Endothelial cell of umbilical vein (primary cell): ENCODE measurements around the gene GLRX5. TPM values are rescaled to one million over a fixed set of nuclear protein-coding genes. Genes with fewer than 3 reads are reported as not detected.

Experiments used
- BruUV-seq: library from RNA; stranded (reverse); fragments of 400-500 nt; replicated peaks from 2 replicates; lab custom pipeline; 2021; lab: Mats Ljungman, UMichigan
- CTCF ChIA-PET: fragments of 300-600, 350-600 bp; sonication (Branson Sonifier 250); formaldehyde crosslinking; loops from one replicate; lab custom pipeline; 2021; ENCODE audit warnings: antibody characterized with exemption, inconsistent platforms; lab: Charles Lee
- POLR2A ChIA-PET: fragments of 300-600, 350-600 bp; sonication (Branson Sonifier 250); formaldehyde crosslinking; loops from one replicate; lab custom pipeline; 2021; ENCODE audit warnings: antibody characterized with exemption, inconsistent platforms; lab: Charles Lee
- DNase-seq: peaks from one replicate; pipeline ENCODE4 v3.0.0-alpha.2; 2011; ENCODE audit warnings: low read depth, low spot score
- FAIRE-seq: peaks from 2 replicates; lab custom pipeline; 2011; peaks lifted over from hg19 to GRCh38; lab: Jason Lieb, UNC
- H2AFZ ChIP-seq: 2 replicates; pipeline ENCODE4 v1.6.0; 2012; ENCODE audit warnings: low read depth, low read length, control low read depth, inconsistent platforms
- H3K27ac ChIP-seq: 2 replicates; pipeline ENCODE4 v1.5.1; 2011; ENCODE audit warnings: low read depth, mild to moderate bottlenecking, control low read depth, low read length, moderate library complexity; ENCODE audit not compliant: insufficient read depth
- H3K27me3 ChIP-seq, 2 experiments: 2 replicates each; pipeline versions ENCODE4 v1.6.0 to v1.6.1; 2011; ENCODE audit warnings: low read length in 2 of 2, mixed read lengths in 1 of 2; ENCODE audit not compliant: control insufficient read depth in 2 of 2, insufficient read depth in 2 of 2
- H3K36me3 ChIP-seq, 2 experiments: 2 replicates in 1 of 2; 3 replicates in 1 of 2; pipeline ENCODE4 v1.5.1; 2011; ENCODE audit warnings: low read length in 2 of 2, mild to moderate bottlenecking in 1 of 2, moderate library complexity in 1 of 2; ENCODE audit not compliant: control insufficient read depth in 2 of 2, insufficient read depth in 2 of 2; ENCODE audit errors: extremely low read depth in 1 of 2
- H3K4me1 ChIP-seq: 3 replicates; pipeline ENCODE4 v1.5.1; 2011; ENCODE audit warnings: mild to moderate bottlenecking, low read length; ENCODE audit not compliant: control insufficient read depth, insufficient read depth; ENCODE audit errors: extremely low read depth
- H3K4me2 ChIP-seq: 2 replicates; pipeline ENCODE4 v1.6.1; 2011; ENCODE audit warnings: low read length, control low read depth, mixed read lengths; ENCODE audit not compliant: insufficient read depth
- H3K4me3 ChIP-seq, 3 experiments: fragments of 200-600 bp in 1 of 3; sonication (generic), shearing (Covaris generic) in 1 of 3; replicated peaks in 1 of 3; 2 replicates each; pipeline ENCODE4 v1.5.1; 2011 to 2016; ENCODE audit warnings: control low read depth in 3 of 3, low read length in 3 of 3, mild to moderate bottlenecking in 2 of 3, inconsistent platforms in 1 of 3, low read depth in 1 of 3, moderate library complexity in 1 of 3; ENCODE audit not compliant: insufficient read depth in 1 of 3
- H3K79me2 ChIP-seq: 2 replicates; pipeline ENCODE4 v1.6.0; 2012; ENCODE audit warnings: low read length, inconsistent platforms; ENCODE audit not compliant: control insufficient read depth, insufficient read depth
- H3K9ac ChIP-seq: replicated peaks from 2 replicates; pipeline ENCODE3; 2011; ENCODE audit warnings: low read length, control low read depth; ENCODE audit not compliant: insufficient read depth; ENCODE audit errors: extremely low read depth
- H3K9me1 ChIP-seq: replicated peaks from 3 replicates; pipeline ENCODE4 v1.6.0; 2011; ENCODE audit warnings: mild to moderate bottlenecking, low read length; ENCODE audit not compliant: control insufficient read depth, insufficient read depth; ENCODE audit errors: extremely low read depth
- H3K9me3 ChIP-seq: replicated peaks from 2 replicates; pipeline ENCODE4 v1.5.1; 2012; ENCODE audit warnings: low read length, inconsistent platforms; ENCODE audit not compliant: control insufficient read depth, insufficient read depth
- H4K20me1 ChIP-seq: replicated peaks from 2 replicates; pipeline ENCODE3; 2011; ENCODE audit warnings: mild to moderate bottlenecking, low read length; ENCODE audit not compliant: control insufficient read depth, insufficient read depth; ENCODE audit errors: extremely low read depth
- CTCF ChIP-seq, 2 donors: IDR thresholded peaks; 1 replicate in 1 of 2; 2 replicates in 1 of 2; pipeline ENCODE4 v1.5.1; 2011; ENCODE audit warnings: low read length in 2 of 2, mild to moderate bottlenecking in 2 of 2, moderate library complexity in 2 of 2, control low read depth in 1 of 2, inconsistent platforms in 1 of 2, low read depth in 1 of 2; ENCODE audit not compliant: insufficient read depth in 1 of 2; ENCODE audit errors: extremely low read depth in 1 of 2
- EZH2 ChIP-seq: IDR thresholded peaks from 2 replicates; pipeline ENCODE4 v1.6.1; 2012; ENCODE audit warnings: borderline replicate concordance, low read depth, mild to moderate bottlenecking, moderate library complexity, low read length, inconsistent platforms; ENCODE audit not compliant: severe bottlenecking
- MAX ChIP-seq: IDR thresholded peaks from 2 replicates; pipeline ENCODE4 v1.6.1; 2011; ENCODE audit not compliant: insufficient read depth, insufficient read length
- dilution Hi-C: fragments of 300-500 bp; cut with MboI; formaldehyde crosslinking; loops from one replicate; pipeline ENCODE4 v1.15.0; 2019; ENCODE audit warnings: low sequenced_read_pairs; ENCODE audit not compliant: extremely low pct_ligation_motif_present
- intact Hi-C: fragments of 100-400 bp; cut with micrococcal nuclease; formaldehyde crosslinking; loops from one replicate; pipeline ENCODE4 v1.10.0; 2022
- polyA plus RNA-seq, 4 experiments: library from polyadenylated mRNA; depleted of rRNA in 3 of 4; stranded (reverse) in 3 of 4; unstranded in 1 of 4; fragments of >200 nt; gene quantifications; 2 replicates each; pipeline versions ENCODE4 v1.2.1 to v1.2.3, GENCODE V29; 2011 to 2012; ENCODE audit warnings: missing spikeins in 1 of 4
- total RNA-seq: library from RNA; stranded (reverse); gene quantifications from 2 replicates; pipeline ENCODE4 v1.2.3, GENCODE V29; 2021

The GLRX5 gene
- total and polyA plus RNA-seq, 2 donors (not counting 3 experiments of a cell fraction or from before 2014, with no cell fraction given): 42.6 to 52.0 TPM

- Histone ChIP-seq H3K9me3 (no peaks in the 10 kb centered on the region), H3K4me1 (no peaks in the 10 kb centered on the region), H3K4me3 (no peak overlapping the region), H3K9me1 (no peaks in the 10 kb centered on the region), H3K4me2 (no peak overlapping the region), H2AFZ (no peak overlapping the region), H3K27me3 (no peaks in the 10 kb centered on the region), H3K9ac (no peak overlapping the region), H3K79me2 (no peaks in the 10 kb centered on the region), H3K36me3 (no peaks in the 10 kb centered on the region), H3K27ac (no peak overlapping the region), H4K20me1 (no peaks in the 10 kb centered on the region)
- no TSS peak for BruUV-seq
- FAIRE-seq (peak; percentile 94), DNase-seq (peak; percentile 86)
- ChIA-PET CTCF (interaction anchor here (0.9 to 9.1 kb wide), 7 partner anchors 10 to 714 kb away, joined by 3 to 104 read pairs (median 21); no protein-coding TSS in a partner anchor), POLR2A (no interaction called here)
- intact Hi-C loops (loop anchor here (1.0 to 5.0 kb wide), 9 partner anchors 27 to 861 kb away; no protein-coding TSS in a partner anchor), dilution Hi-C loops (no loop called here)
- peak; percentile 90 to 96 for TF ChIP-seq CTCF (IDR thresholded peaks at IDR 0.05; ENCODE audit: extremely low read depth in 1 of 2, insufficient read depth in 1 of 2, low read depth in 1 of 2, low read length in 2 of 2)
- no peak for TF ChIP-seq EZH2
- peak; percentile 12 for TF ChIP-seq MAX
These were observed 26.2 kb downstream of the GLRX5 start for GRCh38 chr14:95561001-95561412.
